ENCODE data around the gene ZNF419.
"Not testable (repeated sequence)": the region's sequence is repeated elsewhere in the genome, so short reads cannot be mapped to it uniquely, and the experiment has no call there.

Gene ZNF419

GRCh38 chr19:57465680-57466381 lies 21.7 kb upstream of the ZNF419 start:
- DNase-seq (ENCODE audit: low spot score), result peak; percentile 41
- peak; percentile 69 for TF ChIP-seq CTCF (IDR thresholded peaks at IDR 0.05; ENCODE audit: extremely low read depth, insufficient read depth, missing control alignments)

GRCh38 chr19:57466489-57466888 lies 21.1 kb upstream of the ZNF419 start:
- in situ Hi-C loops (cut with MboI; ENCODE audit: low pct_unique_long_range_greater_than_20kb, low sequenced_read_pairs, unreplicated experiment), result no loop called here
- no peak for DNase-seq (ENCODE audit: low spot score)
- no peak for TF ChIP-seq CTCF (IDR thresholded peaks at IDR 0.05; ENCODE audit: extremely low read depth, insufficient read depth, missing control alignments)

More at GRCh38 chr19:57465680-57466381, 21.7 kb upstream of the ZNF419 start:
- in situ Hi-C loops (cut with MboI; ENCODE audit: low pct_unique_long_range_greater_than_20kb, low sequenced_read_pairs, unreplicated experiment), result no loop called here

GRCh38 chr19:57473646-57474045 lies 13.9 kb upstream of the ZNF419 start:
- TF ChIP-seq CTCF (IDR thresholded peaks at IDR 0.05; ENCODE audit: extremely low read depth, insufficient read depth, missing control alignments), result no peak
- DNase-seq (ENCODE audit: low spot score), result no peak
- in situ Hi-C loops (cut with MboI; ENCODE audit: low pct_unique_long_range_greater_than_20kb, low sequenced_read_pairs, unreplicated experiment), result no loop called here

GRCh38 chr19:57477191-57478008 lies 10.2 kb upstream of the ZNF419 start, which contains the start of gene ZNF772:
TSS of gene ZNF772 (minus strand) at chr19:57477566. CDS start at chr19:57477309, 257 bp downstream.
- DNase-seq (ENCODE audit: low spot score), result peak; percentile 90
- in situ Hi-C loops (cut with MboI; ENCODE audit: low pct_unique_long_range_greater_than_20kb, low sequenced_read_pairs, unreplicated experiment), result no loop called here

GRCh38 chr19:57488299-57488644 lies 722 bp downstream of the ZNF419 start:
- in situ Hi-C loops (cut with MboI; ENCODE audit: low pct_unique_long_range_greater_than_20kb, low sequenced_read_pairs, unreplicated experiment); DNase-seq (ENCODE audit: low spot score): not testable (repeated sequence)

More at GRCh38 chr19:57477191-57478008, 10.2 kb upstream of the ZNF419 start, which contains the start of gene ZNF772:
- peak; percentile 61 for TF ChIP-seq CTCF (IDR thresholded peaks at IDR 0.05; ENCODE audit: extremely low read depth, insufficient read depth, missing control alignments)

GRCh38 chr19:57499332-57499679 lies 11.8 kb downstream of the ZNF419 start:
- in situ Hi-C loops (cut with MboI; ENCODE audit: low pct_unique_long_range_greater_than_20kb, low sequenced_read_pairs, unreplicated experiment); DNase-seq (ENCODE audit: low spot score): not testable (repeated sequence)

GRCh38 chr19:57499680-57500395 lies 12.3 kb downstream of the ZNF419 start, which contains the start of gene ZNF773:
TSS of gene ZNF773 (plus strand) at chr19:57499938. CDS start at chr19:57500081, 143 bp downstream.
- in situ Hi-C loops (cut with MboI; ENCODE audit: low pct_unique_long_range_greater_than_20kb, low sequenced_read_pairs, unreplicated experiment), result not testable (repeated sequence)
- peak; percentile 93 for DNase-seq (ENCODE audit: low spot score)

- DNase-seq (ENCODE audit: low spot score); in situ Hi-C loops (cut with MboI; ENCODE audit: low pct_unique_long_range_greater_than_20kb, low sequenced_read_pairs, unreplicated experiment): not testable (repeated sequence)
Observed at GRCh38 chr19:57500400-57500799, 12.8 kb downstream of the ZNF419 start.

Data from GM13977 (cell line).